Measurements from ENCODE around the gene RASSF6.
A peak's percentile ranks its signal among the peaks of the same experiment; 100 is the strongest.
"Not testable (repeated sequence)": the region's sequence is repeated elsewhere in the genome, so short reads cannot be mapped to it uniquely, and the experiment has no call there.

RASSF6 gene

DNA sequence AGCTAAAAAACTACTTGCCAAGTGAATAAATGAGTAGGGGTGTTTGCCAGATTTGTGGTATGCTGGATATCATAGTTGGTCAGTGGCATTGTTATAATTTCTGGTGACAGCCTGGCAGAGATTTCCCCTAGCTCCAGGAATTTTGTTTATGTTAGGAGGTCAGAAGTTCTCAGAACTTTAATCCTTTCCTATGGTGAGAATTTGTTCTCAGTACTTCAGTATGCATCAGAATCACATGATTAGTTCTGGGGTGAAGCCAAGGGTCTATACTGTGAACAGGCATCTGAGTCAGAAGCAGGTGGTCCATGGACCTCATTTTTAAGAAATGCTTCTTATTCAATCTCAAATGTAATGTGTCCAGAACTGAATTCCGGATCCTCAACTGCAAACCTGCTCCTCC is 10.5 kb downstream of the RASSF6 start:
- no peak for DNase-seq

DNA sequence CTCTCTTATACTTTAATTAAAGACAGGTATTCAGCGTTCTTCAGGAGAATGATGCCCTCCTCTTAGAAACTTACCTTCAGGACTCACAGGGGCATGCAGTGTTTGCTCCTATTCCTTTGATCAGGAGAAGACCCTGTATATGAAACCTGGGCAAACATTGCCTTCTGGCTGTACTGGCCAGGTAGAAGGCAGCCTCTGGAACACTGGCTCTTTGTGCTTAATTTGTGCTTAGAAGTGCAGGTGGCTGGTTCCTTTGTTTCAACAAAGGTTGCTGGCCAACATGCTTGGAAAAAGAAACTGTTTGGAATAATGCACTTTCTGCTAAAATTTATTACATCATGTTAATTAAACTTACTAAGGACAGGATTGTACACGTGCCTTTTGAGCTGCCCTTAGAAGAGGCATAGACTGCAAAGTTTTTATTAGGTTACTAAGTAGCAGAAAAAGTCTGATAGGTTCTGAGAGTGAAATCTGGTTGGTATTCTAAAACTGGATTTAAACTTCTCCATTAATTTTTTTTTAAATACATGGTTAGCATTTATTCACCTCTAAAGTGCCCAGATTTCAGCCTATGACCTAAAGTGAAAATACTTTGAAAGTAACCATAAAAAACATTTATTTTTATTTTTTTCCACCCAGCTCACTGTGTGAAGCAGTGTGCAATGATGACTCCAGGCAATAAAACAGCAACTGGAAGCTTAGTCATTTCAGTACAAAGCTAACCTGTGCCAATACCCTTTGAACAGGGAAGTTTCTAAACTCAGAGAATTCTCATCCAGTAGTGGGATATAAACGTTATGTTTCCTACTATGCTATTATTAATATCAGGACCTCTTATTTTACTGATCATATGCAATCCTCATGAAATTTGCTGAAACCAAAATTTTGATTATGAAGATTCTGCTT is 11.3 kb downstream of the RASSF6 start:
- no peak for DNase-seq

GRCh38 chr4:73607375-73608033 is 12.7 kb downstream of the RASSF6 start:
- DNase-seq: no peak

DNA sequence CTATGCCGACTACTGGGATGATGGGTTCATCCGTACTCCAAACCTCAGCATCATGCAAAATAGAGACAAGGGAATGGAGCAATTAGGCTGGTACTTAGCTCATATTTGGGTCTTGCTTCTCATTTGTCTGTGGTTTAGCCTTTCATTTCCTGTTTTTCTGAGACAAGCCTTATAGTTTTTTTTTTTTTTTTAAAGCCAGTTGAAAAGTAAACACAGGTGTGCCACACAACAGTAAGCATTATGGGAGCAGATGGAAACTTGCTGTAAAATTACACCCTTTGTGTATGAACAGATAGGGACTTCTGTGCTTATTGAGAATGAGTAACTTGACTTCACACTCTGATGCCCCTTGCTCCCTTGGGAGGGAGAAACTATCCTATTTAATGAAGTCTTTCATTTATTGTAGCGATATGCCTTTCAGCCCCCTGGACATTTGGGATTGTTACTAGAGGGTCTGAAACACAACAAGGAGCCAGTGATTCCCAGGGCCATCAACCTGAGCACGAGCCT is 13.7 kb downstream of the RASSF6 start:
- DNase-seq: no peak

GRCh38 chr4:73603854-73604584 is 16.2 kb downstream of the RASSF6 start:
- peak; percentile 39 for DNase-seq

DNA sequence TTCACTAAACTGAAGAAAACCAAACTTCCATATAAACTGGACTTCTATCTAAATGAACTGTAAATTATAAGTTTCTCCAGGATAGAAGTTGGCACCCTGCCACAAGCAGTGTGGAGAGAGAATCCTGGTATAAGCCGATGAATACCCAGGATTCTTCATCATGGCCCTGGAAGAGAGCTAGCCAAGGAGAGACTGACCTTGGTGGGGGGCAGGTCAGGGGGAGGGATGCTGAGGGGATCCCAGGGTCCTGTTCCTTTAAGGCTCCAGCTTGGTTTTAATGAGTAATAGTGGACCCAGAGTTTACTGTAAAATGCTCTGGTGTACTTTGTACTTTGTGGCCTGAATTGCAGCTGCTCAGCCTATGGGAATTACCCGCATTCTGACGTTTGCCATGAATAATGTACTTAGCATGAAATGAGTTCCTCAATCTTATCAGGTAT is 16.9 kb downstream of the RASSF6 start:
- no peak for DNase-seq

- DNase-seq: no peak
These were observed 19.3 kb downstream of the RASSF6 start for GRCh38 chr4:73600954-73601353.

- no peak for DNase-seq
These were observed 21.1 kb downstream of the RASSF6 start for GRCh38 chr4:73599182-73599581.

GRCh38 chr4:73597594-73597993 is 22.6 kb downstream of the RASSF6 start:
- no peak for DNase-seq

- DNase-seq: not testable (repeated sequence)
These were observed 23.1 kb downstream of the RASSF6 start for GRCh38 chr4:73597183-73597582.

DNA sequence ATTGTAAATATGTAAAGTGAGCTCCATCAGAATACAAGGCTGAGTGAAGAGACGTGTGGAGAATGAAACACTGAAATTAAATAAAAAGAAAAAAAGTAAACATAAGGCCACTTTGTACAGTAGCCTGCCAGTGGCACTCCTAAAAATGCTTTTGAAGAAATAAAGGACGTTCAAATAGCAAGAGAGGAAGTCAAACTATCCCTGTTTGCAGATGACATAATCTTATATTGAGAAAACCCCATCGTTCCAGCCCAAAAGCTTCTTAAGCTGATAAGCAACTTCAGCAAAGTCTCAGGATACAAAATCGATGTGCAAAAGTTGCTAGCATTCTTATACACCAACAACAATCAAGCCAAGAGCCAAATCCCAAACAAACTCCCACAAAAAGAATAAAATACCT is 24.2 kb downstream of the RASSF6 start:
- no peak for DNase-seq

GRCh38 chr4:73593631-73594241 is 26.5 kb downstream of the RASSF6 start:
- no peak for DNase-seq

DNA sequence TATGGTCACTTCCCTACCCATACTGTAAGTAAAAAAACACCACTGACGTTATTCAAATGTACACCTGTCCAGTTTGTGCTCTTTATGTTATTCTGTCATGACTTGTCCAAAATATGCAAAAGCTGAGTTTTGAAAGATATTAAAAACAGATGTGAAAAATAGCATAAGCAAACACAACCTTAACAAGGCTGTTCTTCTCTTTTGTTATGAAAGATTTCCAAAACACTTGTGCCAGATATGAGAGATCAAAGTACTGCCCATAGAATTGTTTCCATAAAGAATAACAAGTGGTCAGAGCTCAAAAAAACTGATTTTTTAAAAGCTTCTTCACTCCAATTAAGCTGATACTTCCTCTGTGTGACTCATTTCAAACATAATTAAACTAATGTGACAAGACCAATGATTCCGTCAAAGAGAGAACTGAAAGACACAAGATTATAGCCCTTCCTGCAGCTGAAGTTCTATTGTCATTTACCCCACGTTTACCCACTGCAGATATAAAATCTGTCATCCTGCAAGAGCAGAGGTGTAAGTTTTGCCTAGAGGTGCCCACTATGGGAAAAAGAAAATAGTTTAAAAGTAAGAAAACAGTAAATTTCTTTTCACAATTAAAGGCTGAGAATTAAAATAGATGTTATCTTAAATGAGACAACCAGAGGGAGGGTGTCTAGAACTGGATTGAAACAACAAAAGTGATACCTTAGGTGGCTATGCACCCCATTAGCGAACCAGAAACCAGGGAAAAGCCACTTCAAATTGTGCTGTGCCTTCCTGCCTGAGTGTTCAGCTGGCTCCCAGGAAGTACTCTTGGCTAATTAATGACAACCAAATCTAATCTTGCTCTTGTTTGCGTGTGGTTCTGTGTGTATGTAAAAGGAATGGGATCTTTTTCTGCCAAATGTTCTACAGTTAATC is 30.1 kb downstream of the RASSF6 start:
- DNase-seq: no peak

GRCh38 chr4:73589261-73589847 is 30.9 kb downstream of the RASSF6 start:
- DNase-seq: no peak

DNA sequence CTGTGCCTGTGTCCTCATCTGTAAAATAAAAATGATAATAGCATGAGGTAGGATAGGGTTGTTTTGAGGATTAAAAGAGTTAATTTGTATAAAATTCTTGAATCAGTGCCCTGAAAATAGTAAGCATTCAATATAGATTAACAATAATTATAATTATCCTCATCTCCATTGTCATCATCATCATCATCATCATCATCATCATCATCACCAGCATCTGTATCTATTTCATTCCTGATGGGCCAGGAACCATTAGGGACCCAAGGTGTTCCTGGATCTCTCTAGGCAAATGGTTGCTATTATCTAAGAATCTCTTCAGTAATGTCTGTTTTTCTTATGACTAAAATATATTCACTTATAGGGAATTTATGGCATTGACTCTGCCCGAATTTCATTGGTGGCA is 31.6 kb downstream of the RASSF6 start:
- no peak for DNase-seq

- DNase-seq: no peak
These were observed 33.6 kb downstream of the RASSF6 start for GRCh38 chr4:73586666-73587065.

DNA sequence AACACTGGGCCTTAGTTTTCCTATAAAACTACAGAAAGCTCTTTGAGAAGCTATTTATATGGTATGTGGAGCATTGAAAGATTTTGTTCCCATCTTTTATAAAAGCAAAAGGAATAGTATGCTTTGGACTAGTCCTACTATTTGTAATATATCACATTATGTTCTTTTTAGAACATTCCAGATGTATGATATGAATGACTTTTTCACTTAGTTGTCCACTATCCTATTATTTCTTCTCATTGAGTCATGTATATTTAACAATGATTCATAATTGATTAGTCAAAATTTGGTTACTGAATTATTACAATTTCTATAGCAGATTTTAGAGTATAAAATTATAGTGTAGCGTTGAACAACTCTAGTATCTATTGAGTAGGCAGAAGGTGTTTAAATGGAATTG is 34.2 kb downstream of the RASSF6 start:
- DNase-seq: no peak

- no peak for DNase-seq
These were observed 34.9 kb downstream of the RASSF6 start for GRCh38 chr4:73585345-73585744.

DNA sequence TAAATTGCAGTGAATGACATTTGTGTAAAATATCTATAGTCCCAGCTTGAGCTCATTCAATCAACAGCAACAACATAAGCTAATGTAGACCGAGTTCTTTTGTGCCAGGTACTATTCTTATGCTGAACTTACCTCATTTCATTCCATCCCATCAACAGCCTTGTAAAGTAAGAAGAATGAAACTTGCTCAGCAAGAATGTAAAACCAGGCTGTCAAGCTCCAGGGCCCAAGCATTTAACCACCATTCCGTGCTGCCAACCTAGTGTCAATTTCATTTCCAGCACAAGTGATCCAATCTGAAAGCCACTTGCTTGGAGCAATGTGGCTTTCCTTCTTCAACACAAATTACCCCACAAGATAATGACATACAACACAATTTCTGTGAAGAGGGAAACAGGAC is 36.6 kb downstream of the RASSF6 start:
- no peak for DNase-seq

GRCh38 chr4:73577371-73577770 is 42.9 kb downstream of the RASSF6 start:
- DNase-seq: no peak

DNA sequence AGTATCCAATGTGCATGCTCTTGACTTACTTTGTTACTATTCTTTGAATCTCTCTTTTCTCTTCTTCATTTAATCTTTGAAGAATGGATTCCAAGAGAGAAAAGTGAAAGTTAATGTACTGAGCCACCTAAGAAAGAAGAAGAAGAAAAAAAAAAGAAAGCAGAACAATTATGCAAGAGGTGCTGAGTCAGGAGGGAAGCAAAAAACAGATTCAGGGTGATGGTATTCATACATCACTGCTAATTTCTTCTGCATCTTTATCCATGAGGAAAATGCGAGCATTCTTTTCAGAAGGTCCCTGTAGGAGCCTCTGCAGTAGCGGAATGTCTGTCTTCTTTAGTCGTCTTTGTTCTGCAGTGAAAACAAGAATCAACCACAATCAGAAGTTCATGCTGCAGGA is 43.9 kb downstream of the RASSF6 start:
- DNase-seq: no peak
